Fibroblast of the aortic adventitia (primary cell): ENCODE results near the gene TMTC2. TPM values are rescaled to one million over a fixed set of nuclear protein-coding genes. Genes with fewer than 3 reads are reported as not detected.

ENCODE experiments used
- DNase-seq: peaks from one replicate; pipeline ENCODE4 v3.0.0-alpha.2; 2010; ENCODE audit warnings: low read depth
- H3K4me3 ChIP-seq: 2 replicates; pipeline ENCODE4 v1.5.1; 2011; ENCODE audit warnings: low read depth, mild to moderate bottlenecking, control low read depth, low read length, moderate library complexity
- CTCF ChIP-seq: IDR thresholded peaks from 2 replicates; pipeline ENCODE4 v1.5.1; 2011; ENCODE audit warnings: mild to moderate bottlenecking, low read length, control low read depth, inconsistent platforms; ENCODE audit not compliant: insufficient read depth
- total RNA-seq: library from RNA; depleted of rRNA; stranded (reverse); fragments of >200 nt; gene quantifications from 2 replicates; pipeline ENCODE4 v1.2.3, GENCODE V29; 2012; ENCODE audit warnings: low replicate concordance

The TMTC2 gene
- total RNA-seq: 21.1 and 83.6 TPM in 2 replicates

GRCh38 chr12:82686168-82687020 lies at the start of gene TMTC2:
Gene TMTC2 (plus strand): TSS chr12:82686906.
- H3K4me3 ChIP-seq: peak within 1 kb of the TSS; percentile 94
- peak; percentile 89 for DNase-seq
- no peak for TF ChIP-seq CTCF

GRCh38 chr12:82638324-82638723 lies 48.4 kb upstream of the TMTC2 start:
- TF ChIP-seq CTCF: no peak
- DNase-seq: no peak
- H3K4me3 ChIP-seq: no peak overlapping the region

GRCh38 chr12:82644896-82645295 lies 41.8 kb upstream of the TMTC2 start:
- DNase-seq: no peak
- TF ChIP-seq CTCF: no peak
- H3K4me3 ChIP-seq: no peak overlapping the region

- H3K4me3 ChIP-seq: no peak overlapping the region
- TF ChIP-seq CTCF: no peak
- no peak for DNase-seq
These were observed 41.3 kb upstream of the TMTC2 start for GRCh38 chr12:82645414-82645813.

GRCh38 chr12:82647853-82648252 lies 38.9 kb upstream of the TMTC2 start:
- TF ChIP-seq CTCF: no peak
- no peak overlapping the region for H3K4me3 ChIP-seq
- no peak for DNase-seq

- DNase-seq: no peak
- no peak for TF ChIP-seq CTCF
- H3K4me3 ChIP-seq: no peak overlapping the region
These were observed 38.3 kb upstream of the TMTC2 start for GRCh38 chr12:82648259-82648909.
